ENCODE data around the gene MGMT.

- no peak for TF ChIP-seq YY1 (IDR thresholded peaks at IDR 0.05; ENCODE audit: insufficient read depth, insufficient read length)
- no peak for TF ChIP-seq SUZ12 (IDR thresholded peaks at IDR 0.05; ENCODE audit: extremely low read depth, insufficient read depth, insufficient read length)
Measured at GRCh38 chr10:129530581-129530980, 63.5 kb downstream of the MGMT start.
